IPS-20b (cell line): Measurements from ENCODE around the gene GNG10.
"Not testable (repeated sequence)": the region's sequence is repeated elsewhere in the genome, so short reads cannot be mapped to it uniquely, and the experiment has no call there.

Source experiments
- H3K27ac ChIP-seq: one replicate; pipeline ENCODE4 v1.5.1; 2013; ENCODE audit warnings: low read length
- H3K27me3 ChIP-seq: 2 replicates; pipeline ENCODE4 v1.6.1; 2013; ENCODE audit warnings: mild to moderate bottlenecking, low read length, inconsistent platforms; ENCODE audit not compliant: insufficient read depth
- H3K36me3 ChIP-seq: 2 replicates; pipeline ENCODE4 v1.6.1; 2013; ENCODE audit warnings: low read depth, mild to moderate bottlenecking, inconsistent platforms, low read length, moderate library complexity; ENCODE audit not compliant: insufficient read depth
- H3K4me1 ChIP-seq: 2 replicates; pipeline ENCODE4 v1.6.1; 2013; ENCODE audit warnings: mild to moderate bottlenecking, control low read depth, inconsistent platforms, low read length, moderate library complexity; ENCODE audit not compliant: insufficient read depth
- H3K4me3 ChIP-seq: 2 replicates; pipeline ENCODE4 v1.5.1; 2013; ENCODE audit warnings: mild to moderate bottlenecking, low read length, inconsistent platforms
- H3K9ac ChIP-seq: 2 replicates; pipeline ENCODE4 v1.6.1; 2013; ENCODE audit warnings: low read depth, mild to moderate bottlenecking, inconsistent platforms, low read length, moderate library complexity
- H3K9me3 ChIP-seq: 2 replicates; pipeline ENCODE4 v1.6.1; 2013; ENCODE audit warnings: mild to moderate bottlenecking, low read depth, low read length, inconsistent platforms; ENCODE audit not compliant: insufficient read depth

Gene GNG10

GRCh38 chr9:111661150-111661801, at the start of gene GNG10:
TSS of gene GNG10 (plus strand) at chr9:111661605. CDS start at chr9:111661635, 30 bp downstream.
- Histone ChIP-seq H3K27ac (no peak within 1 kb of the TSS), H3K9ac (peak within 1 kb of the TSS; percentile 60), H3K4me1 (peaks cover 9% of the 10 kb centered on the region), H3K27me3 (peaks cover 18% of the 10 kb centered on the region), H3K9me3 (no peaks in the 10 kb centered on the region), H3K36me3 (no peaks in the 10 kb centered on the region; the same call in 1 of the 2 replicates), H3K4me3 (peak within 1 kb of the TSS; percentile 88)

GRCh38 chr9:111613436-111614040, 47.9 kb upstream of the GNG10 start:
- Histone ChIP-seq H3K4me3 (no peak overlapping the region), H3K27me3 (no peaks in the 10 kb centered on the region), H3K4me1 (no peaks in the 10 kb centered on the region), H3K27ac (no peak overlapping the region), H3K9me3 (no peaks in the 10 kb centered on the region), H3K36me3 (no peaks in the 10 kb centered on the region), H3K9ac (no peak overlapping the region)

GRCh38 chr9:111615928-111616327, 45.5 kb upstream of the GNG10 start:
- Histone ChIP-seq H3K9me3 (no peaks in the 10 kb centered on the region), H3K27ac (no peak overlapping the region), H3K36me3 (no peaks in the 10 kb centered on the region), H3K4me1 (no peaks in the 10 kb centered on the region), H3K9ac (no peak overlapping the region), H3K27me3 (no peaks in the 10 kb centered on the region), H3K4me3 (no peak overlapping the region)

- not testable (repeated sequence) for H3K27ac ChIP-seq, H3K4me1 ChIP-seq, H3K36me3 ChIP-seq, H3K4me3 ChIP-seq, H3K9ac ChIP-seq, H3K9me3 ChIP-seq, H3K27me3 ChIP-seq
Observed at GRCh38 chr9:111617349-111617748, 44.1 kb upstream of the GNG10 start.

- Histone ChIP-seq H3K4me1 (no peaks in the 10 kb centered on the region), H3K36me3 (no peaks in the 10 kb centered on the region), H3K4me3 (no peak overlapping the region), H3K9ac (no peak overlapping the region), H3K27me3 (no peaks in the 10 kb centered on the region), H3K27ac (no peak overlapping the region), H3K9me3 (no peaks in the 10 kb centered on the region)
Observed at GRCh38 chr9:111621895-111622480, 39.4 kb upstream of the GNG10 start.

- Histone ChIP-seq H3K4me3 (no peak overlapping the region), H3K9ac (no peak overlapping the region), H3K27me3 (no peaks in the 10 kb centered on the region), H3K4me1 (no peaks in the 10 kb centered on the region), H3K36me3 (no peaks in the 10 kb centered on the region), H3K9me3 (no peaks in the 10 kb centered on the region), H3K27ac (no peak overlapping the region)
Observed at GRCh38 chr9:111622626-111623025, 38.8 kb upstream of the GNG10 start.

GRCh38 chr9:111627260-111627963, 34.0 kb upstream of the GNG10 start:
- no peaks in the 10 kb centered on the region for H3K9me3 ChIP-seq
- H3K9ac ChIP-seq: no peak overlapping the region
- no peaks in the 10 kb centered on the region for H3K27me3 ChIP-seq
- peaks cover 5% of the 10 kb centered on the region for H3K4me1 ChIP-seq
- no peak overlapping the region for H3K4me3 ChIP-seq
- H3K36me3 ChIP-seq: no peaks in the 10 kb centered on the region
- no peak overlapping the region for H3K27ac ChIP-seq

- no peaks in the 10 kb centered on the region for H3K36me3 ChIP-seq
- H3K4me3 ChIP-seq: no peak overlapping the region
- H3K9me3 ChIP-seq: no peaks in the 10 kb centered on the region
- peaks cover 10% of the 10 kb centered on the region for H3K4me1 ChIP-seq
- no peak overlapping the region for H3K9ac ChIP-seq
- no peaks in the 10 kb centered on the region for H3K27me3 ChIP-seq
- no peak overlapping the region for H3K27ac ChIP-seq
Observed at GRCh38 chr9:111628411-111628810, 33.0 kb upstream of the GNG10 start.

GRCh38 chr9:111630182-111630963, 31.0 kb upstream of the GNG10 start:
- Histone ChIP-seq H3K4me3 (peak overlapping the region; percentile 95), H3K9me3 (no peaks in the 10 kb centered on the region), H3K27me3 (no peaks in the 10 kb centered on the region), H3K9ac (peak overlapping the region; percentile 74; the same call in 1 of the 2 replicates), H3K36me3 (no peaks in the 10 kb centered on the region), H3K4me1 (peaks cover 10% of the 10 kb centered on the region), H3K27ac (no peak overlapping the region)

GRCh38 chr9:111630964-111631213, 30.5 kb upstream of the GNG10 start:
- H3K27me3 ChIP-seq: no peaks in the 10 kb centered on the region
- H3K36me3 ChIP-seq: no peaks in the 10 kb centered on the region
- peak overlapping the region; percentile 95 for H3K4me3 ChIP-seq
- peak overlapping the region; percentile 74; the same call in 1 of the 2 replicates for H3K9ac ChIP-seq
- no peak overlapping the region for H3K27ac ChIP-seq
- no peaks in the 10 kb centered on the region for H3K9me3 ChIP-seq
- H3K4me1 ChIP-seq: peaks cover 10% of the 10 kb centered on the region

- H3K27ac ChIP-seq: peak within 1 kb of the TSS; percentile 56
- H3K4me3 ChIP-seq: peak within 1 kb of the TSS; percentile 95
- H3K27me3 ChIP-seq: no peaks in the 10 kb centered on the region
- no peaks in the 10 kb centered on the region for H3K9me3 ChIP-seq
- peaks cover 10% of the 10 kb centered on the region for H3K4me1 ChIP-seq
- H3K9ac ChIP-seq: peak within 1 kb of the TSS; percentile 91
- no peaks in the 10 kb centered on the region for H3K36me3 ChIP-seq
Observed at GRCh38 chr9:111631214-111631971, 30.0 kb upstream of the GNG10 start, which contains the start of gene DNAJC25. TSS of gene DNAJC25 (plus strand) at chr9:111631334. CDS start at chr9:111631408, 74 bp downstream.
